Islet of Langerhans (tissue), 1 donor: ENCODE measurements around the gene MACROD1.

Source experiments
- FAIRE-seq: peaks from one replicate; lab custom pipeline; 2011; peaks lifted over from hg19 to GRCh38; lab: Jason Lieb, UNC

MACROD1 gene

GRCh38 chr11:64128255-64129006 is 37.5 kb downstream of the MACROD1 start:
- no peak for FAIRE-seq

- no peak for FAIRE-seq
These were observed 38.4 kb downstream of the MACROD1 start for GRCh38 chr11:64127267-64128072.

- FAIRE-seq = no peak
These were observed 39.1 kb downstream of the MACROD1 start for GRCh38 chr11:64126796-64127195.

GRCh38 chr11:64126371-64126770 is 39.5 kb downstream of the MACROD1 start:
- no peak for FAIRE-seq

GRCh38 chr11:64125676-64126075 is 40.2 kb downstream of the MACROD1 start:
- no peak for FAIRE-seq

GRCh38 chr11:64124147-64124546 is 41.8 kb downstream of the MACROD1 start:
- no peak for FAIRE-seq

- no peak for FAIRE-seq
These were observed 42.2 kb downstream of the MACROD1 start for GRCh38 chr11:64123679-64124078.

- FAIRE-seq = no peak
These were observed 43.2 kb downstream of the MACROD1 start for GRCh38 chr11:64122411-64123410.

GRCh38 chr11:64121663-64122410 is 44.1 kb downstream of the MACROD1 start:
- no peak for FAIRE-seq

GRCh38 chr11:64120951-64121569 is 44.9 kb downstream of the MACROD1 start:
- FAIRE-seq = no peak

- FAIRE-seq = no peak
These were observed 46.2 kb downstream of the MACROD1 start for GRCh38 chr11:64119700-64120099.

- FAIRE-seq = no peak
These were observed 46.8 kb downstream of the MACROD1 start for GRCh38 chr11:64118876-64119665.

- no peak for FAIRE-seq
These were observed 48.0 kb downstream of the MACROD1 start for GRCh38 chr11:64117763-64118459.

GRCh38 chr11:64115531-64116522 is 50.1 kb downstream of the MACROD1 start:
- FAIRE-seq = no peak

- FAIRE-seq = no peak
These were observed 51.7 kb downstream of the MACROD1 start for GRCh38 chr11:64114231-64114630.

- no peak for FAIRE-seq
These were observed 52.5 kb downstream of the MACROD1 start for GRCh38 chr11:64113462-64113780.

GRCh38 chr11:64112771-64113461 is 53.0 kb downstream of the MACROD1 start:
- no peak for FAIRE-seq
